ENCODE results near the gene RPN1. TPM values are rescaled to one million over a fixed set of nuclear protein-coding genes. Genes with fewer than 3 reads are reported as not detected.

The RPN1 gene
- total RNA-seq, 1 donor from 2014 or later: 506 TPM

GRCh38 chr3:128647307-128647706 lies 3.3 kb downstream of the RPN1 start:
- peaks cover 5% of the 10 kb centered on the region for H3K36me3 ChIP-seq (ENCODE audit: control insufficient read depth, insufficient read depth, low read length)
- H3K27me3 ChIP-seq (ENCODE audit: control insufficient read depth, insufficient read depth, low read length): no peaks in the 10 kb centered on the region
- no peak for TF ChIP-seq CTCF (IDR thresholded peaks at IDR 0.05; ENCODE audit: insufficient read depth, low read length, severe bottlenecking)
- FAIRE-seq (no peak), DNase-seq (ENCODE audit: low read depth) (no peak)
- H3K4me3 ChIP-seq (ENCODE audit: low read depth, low read length): no peak overlapping the region

GRCh38 chr3:128634075-128634611 lies 16.5 kb downstream of the RPN1 start:
- H3K27me3 ChIP-seq (ENCODE audit: control insufficient read depth, insufficient read depth, low read length): no peaks in the 10 kb centered on the region
- DNase-seq (ENCODE audit: low read depth): no peak
- no peak for FAIRE-seq
- no peak overlapping the region for H3K4me3 ChIP-seq (ENCODE audit: low read depth, low read length)
- H3K36me3 ChIP-seq (ENCODE audit: control insufficient read depth, insufficient read depth, low read length): peaks cover 7% of the 10 kb centered on the region
- TF ChIP-seq CTCF (IDR thresholded peaks at IDR 0.05; ENCODE audit: insufficient read depth, low read length, severe bottlenecking): no peak

GRCh38 chr3:128632301-128632700 lies 18.3 kb downstream of the RPN1 start:
- Histone ChIP-seq H3K27me3 (ENCODE audit: control insufficient read depth, insufficient read depth, low read length) (no peaks in the 10 kb centered on the region), H3K4me3 (ENCODE audit: low read depth, low read length) (no peak overlapping the region), H3K36me3 (ENCODE audit: control insufficient read depth, insufficient read depth, low read length) (peaks cover 4% of the 10 kb centered on the region)
- TF ChIP-seq CTCF (IDR thresholded peaks at IDR 0.05; ENCODE audit: insufficient read depth, low read length, severe bottlenecking): no peak
- DNase-seq (ENCODE audit: low read depth) (no peak), FAIRE-seq (no peak)

- Histone ChIP-seq H3K27me3 (ENCODE audit: control insufficient read depth, insufficient read depth, low read length) (no peaks in the 10 kb centered on the region), H3K36me3 (ENCODE audit: control insufficient read depth, insufficient read depth, low read length) (peaks cover 20% of the 10 kb centered on the region), H3K4me3 (ENCODE audit: low read depth, low read length) (no peak overlapping the region)
- FAIRE-seq (no peak), DNase-seq (ENCODE audit: low read depth) (no peak)
- no peak for TF ChIP-seq CTCF (IDR thresholded peaks at IDR 0.05; ENCODE audit: insufficient read depth, low read length, severe bottlenecking)
Measured at GRCh38 chr3:128629936-128630335, 20.7 kb downstream of the RPN1 start.

GRCh38 chr3:128625409-128625945 lies 25.1 kb downstream of the RPN1 start:
- DNase-seq (ENCODE audit: low read depth) (no peak), FAIRE-seq (no peak)
- no peak for TF ChIP-seq CTCF (IDR thresholded peaks at IDR 0.05; ENCODE audit: insufficient read depth, low read length, severe bottlenecking)
- H3K27me3 ChIP-seq (ENCODE audit: control insufficient read depth, insufficient read depth, low read length): no peaks in the 10 kb centered on the region
- H3K36me3 ChIP-seq (ENCODE audit: control insufficient read depth, insufficient read depth, low read length): peaks cover 30% of the 10 kb centered on the region
- H3K4me3 ChIP-seq (ENCODE audit: low read depth, low read length): no peak overlapping the region
